CD4-positive, alpha-beta T cell treated with Interleukin-4 for 1 hour (primary cell): ENCODE data around the gene UNKL.
"Not testable (repeated sequence)": the region's sequence is repeated elsewhere in the genome, so short reads cannot be mapped to it uniquely, and the experiment has no call there.

Source experiments
- DNase-seq, 2 donors: peaks; one replicate each; pipeline ENCODE4 v3.0.0-alpha.2; 2020 to 2022

Gene UNKL

DNA sequence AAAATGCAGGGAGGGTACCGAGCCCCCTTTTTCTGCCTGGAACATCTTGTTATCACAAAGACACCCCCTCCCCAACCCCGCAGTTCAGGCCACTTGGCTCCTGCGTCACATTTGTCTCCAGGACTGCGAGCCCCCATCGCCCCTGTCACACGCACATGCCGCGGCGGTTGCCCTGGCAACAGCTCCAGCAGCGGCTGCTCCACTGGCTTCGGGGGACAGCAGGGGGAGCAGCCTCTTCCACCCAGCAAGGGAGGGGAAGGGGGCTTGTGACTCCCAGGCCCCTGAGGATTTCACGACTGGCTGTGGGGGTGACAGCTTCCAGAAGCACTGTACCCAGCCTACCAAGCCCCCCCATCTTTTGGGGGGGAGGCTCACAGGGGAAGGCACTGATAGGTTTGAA is 78.5 kb downstream of the UNKL start:
- no peak for DNase-seq

DNA sequence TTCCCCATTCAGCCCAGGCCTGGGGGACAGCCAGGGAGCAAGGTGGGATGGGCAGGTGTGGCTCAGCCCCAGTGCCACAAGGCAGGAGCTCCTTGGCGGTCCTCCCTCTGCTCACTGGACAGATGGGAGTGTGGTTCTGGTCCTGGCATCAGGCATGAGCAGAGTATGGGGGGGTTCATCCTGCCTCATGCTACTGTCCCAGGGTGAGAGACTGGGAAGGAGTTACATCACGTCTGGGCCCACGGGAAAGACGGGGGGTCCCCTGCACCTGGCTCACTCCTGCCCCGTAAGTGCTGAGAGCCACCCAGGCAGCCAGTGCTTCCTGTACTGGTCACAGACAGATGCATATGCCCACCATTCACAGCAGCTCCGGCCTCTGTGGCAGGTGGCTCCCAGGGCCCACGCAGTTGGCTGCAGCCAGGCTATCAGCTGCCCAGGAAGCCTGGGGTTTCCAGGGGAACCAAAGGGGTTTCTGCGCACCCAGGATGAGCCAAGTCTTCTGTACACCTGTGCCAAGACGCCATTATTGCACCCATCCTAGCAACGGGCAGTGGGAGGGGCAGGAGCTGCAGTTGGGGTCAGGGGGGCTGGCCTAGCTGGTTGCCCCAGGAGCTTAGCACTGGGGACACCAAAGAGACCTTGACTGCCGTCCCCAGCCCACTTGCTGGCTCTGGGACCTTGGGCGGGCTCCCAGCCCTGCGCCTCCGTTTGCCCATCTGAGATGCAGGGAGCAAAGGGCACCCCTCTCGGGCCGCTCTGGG is 79.1 kb downstream of the UNKL start:
- no peak for DNase-seq

DNA sequence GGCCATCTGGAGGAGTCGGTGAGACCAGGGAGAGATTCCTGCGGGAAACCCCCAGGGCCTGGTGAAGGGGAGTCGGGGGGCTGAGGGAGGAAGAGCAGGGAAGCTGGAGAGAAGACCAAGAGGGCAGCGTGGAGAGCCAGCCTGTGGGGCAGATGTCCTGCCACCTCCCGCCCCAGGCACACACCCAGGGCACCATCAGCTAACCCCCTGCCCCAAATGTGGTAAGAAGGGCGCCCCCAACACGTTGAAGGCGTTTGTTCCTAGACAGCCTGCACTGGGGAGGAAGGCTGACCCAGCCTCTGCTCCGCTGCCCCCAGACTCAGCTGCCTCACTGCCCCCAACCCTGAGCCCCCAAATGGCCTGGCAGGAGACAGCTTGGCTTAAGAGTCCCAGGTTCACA is 79.8 kb downstream of the UNKL start:
- DNase-seq: no peak

DNA sequence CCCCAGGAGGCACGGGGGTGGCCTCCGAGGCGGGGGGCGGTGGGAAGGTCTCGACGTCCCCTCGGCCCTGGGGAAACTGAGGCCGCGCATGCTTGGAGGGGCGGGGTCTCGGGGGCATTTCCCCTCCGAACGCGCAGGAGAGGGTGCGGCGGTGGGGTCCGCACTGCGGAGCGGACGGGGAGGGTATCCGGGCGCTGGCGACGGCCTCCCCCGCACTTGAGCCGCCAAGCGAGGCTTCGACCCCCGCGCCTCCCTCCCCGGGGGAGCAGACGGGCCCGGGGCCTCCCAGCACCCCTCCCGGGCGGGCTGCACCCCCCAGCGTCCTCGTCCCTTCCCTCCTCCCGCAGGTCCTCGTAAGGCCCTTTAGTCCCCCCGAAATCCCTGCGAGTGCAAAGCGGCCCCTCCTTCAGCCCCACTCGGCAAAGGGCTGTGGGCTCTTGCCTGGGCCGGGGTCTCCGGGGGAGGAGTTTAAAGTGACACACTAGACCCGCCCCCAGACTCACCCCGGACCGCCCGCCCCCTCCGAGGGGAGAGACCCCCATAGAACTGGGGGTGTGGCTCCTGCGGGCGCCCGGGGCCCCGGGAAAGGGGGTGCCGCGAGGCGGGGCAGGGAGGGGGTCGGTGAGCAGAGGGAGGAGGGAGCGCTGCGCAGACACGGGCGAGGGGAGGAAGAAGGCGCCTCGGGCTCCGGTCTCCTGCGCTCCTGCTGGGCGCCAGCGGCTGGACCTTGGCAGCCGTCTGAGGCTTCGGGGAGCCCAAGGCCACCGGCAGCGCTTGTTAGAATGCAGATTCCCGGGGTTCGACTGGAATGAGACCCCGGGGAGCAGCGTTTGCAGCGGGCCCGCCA is 80.4 kb downstream of the UNKL start:
- DNase-seq: no peak

DNA sequence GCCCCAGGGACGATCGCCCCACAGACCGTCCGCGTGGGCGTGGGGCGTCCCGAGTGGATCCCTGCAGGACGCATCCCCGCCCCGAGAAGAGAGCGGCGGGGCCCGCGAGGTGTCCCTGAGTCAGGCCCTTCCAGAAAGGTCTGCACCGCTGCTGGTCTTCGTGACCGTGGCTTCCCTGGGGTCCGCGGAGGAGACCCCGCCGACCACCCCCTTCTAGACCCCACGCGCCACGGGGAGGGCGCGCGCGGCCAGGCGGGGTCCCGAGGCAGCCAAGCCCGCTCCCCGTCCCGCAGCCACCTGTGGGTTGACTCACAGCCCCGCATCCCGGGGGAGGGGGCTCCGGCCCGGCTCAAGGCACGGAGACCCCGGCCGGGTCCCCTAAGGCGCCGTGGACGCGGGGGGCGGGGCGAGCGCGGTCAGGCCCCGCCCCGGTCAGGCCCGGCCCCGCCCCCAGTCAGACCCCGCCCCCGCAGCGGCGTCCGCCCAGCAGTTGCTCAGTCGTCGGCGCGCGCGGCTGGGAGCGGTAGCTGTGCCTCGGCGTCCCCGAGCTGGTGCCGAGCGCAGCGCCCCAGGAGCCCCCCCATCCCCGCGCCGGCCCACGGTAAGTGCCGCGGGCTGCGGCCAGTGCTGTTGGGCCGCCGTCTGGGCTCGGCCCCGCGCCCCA is 81.2 kb downstream of the UNKL start, which contains the start of gene BAIAP3:
BAIAP3 (plus strand) TSS at position 497 of the 664 bp plus-strand sequence. CDS start 4,905 bp downstream, outside the sequence.
- peak; percentile 39 to 40 for DNase-seq

DNA sequence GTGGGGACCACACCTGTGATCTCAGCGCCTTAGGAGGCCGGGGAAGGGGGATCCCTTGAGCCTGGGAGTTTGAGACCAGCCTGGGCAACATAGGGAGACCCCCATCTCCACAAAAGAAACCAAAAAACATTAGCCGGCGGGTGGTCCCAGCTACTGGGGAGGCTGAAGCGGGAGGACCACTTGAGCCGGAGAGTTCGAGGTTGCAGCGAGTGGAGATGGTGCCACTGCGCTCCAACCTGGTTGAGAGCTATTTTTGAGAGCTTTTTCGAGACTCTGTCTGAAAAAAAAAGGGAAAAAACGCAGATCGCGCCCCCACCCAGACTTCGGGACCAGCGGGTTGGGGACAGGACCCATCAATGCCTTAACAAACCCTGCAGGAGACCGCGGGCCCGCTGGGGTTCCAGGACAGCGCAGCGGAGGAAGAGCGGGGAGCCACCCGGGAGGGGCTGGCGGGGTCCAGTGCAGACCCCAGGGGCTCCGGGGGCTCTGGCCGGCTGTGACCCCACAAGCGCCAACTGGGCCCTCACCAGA is 81.8 kb downstream of the UNKL start:
- no peak for DNase-seq

DNA sequence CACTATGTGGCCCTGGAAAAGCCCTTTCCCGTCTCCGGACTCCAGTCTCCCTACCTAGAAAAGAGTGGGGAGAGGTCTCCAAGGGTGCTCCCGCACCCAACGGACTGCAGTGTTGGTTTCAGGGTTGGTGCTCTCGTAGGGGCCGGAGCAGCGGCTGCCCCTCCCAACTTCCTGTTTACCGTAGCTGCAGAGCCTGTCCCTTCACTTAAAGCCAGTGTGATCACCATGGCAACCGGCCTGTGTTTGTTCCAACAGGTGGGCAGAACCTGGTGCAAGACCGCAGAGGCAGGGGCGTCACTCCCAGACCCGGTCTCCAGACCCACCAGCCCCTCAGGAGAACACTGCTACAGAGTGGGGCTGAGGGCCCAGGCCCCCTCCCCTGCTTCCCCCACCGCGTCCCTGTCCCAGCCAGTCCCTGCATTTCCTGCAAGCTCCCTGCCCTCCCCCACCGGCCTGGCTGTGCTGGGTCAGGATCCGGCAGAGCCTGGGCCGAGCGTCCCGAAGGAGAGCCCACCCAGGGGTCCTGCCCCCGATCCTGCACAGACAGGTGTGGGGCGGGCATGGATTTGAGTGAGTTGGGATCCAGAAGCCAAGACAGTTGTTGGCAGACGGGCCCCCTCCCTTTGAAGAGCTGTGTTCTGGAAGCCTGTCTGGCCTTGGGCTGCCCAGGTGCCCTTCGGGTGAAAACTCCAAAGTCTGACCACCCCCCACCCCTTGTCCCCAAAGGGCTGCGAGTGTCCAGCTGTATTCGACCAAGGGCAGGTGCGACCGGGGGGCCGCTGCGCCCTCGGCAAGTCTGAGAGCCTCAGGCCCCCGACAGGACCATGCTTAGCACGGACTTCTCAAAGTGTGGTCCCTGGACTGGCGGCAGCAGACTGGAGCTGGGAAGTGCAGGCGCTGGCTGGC is 82.5 kb downstream of the UNKL start:
- peak; percentile 73 to 92 for DNase-seq

DNA sequence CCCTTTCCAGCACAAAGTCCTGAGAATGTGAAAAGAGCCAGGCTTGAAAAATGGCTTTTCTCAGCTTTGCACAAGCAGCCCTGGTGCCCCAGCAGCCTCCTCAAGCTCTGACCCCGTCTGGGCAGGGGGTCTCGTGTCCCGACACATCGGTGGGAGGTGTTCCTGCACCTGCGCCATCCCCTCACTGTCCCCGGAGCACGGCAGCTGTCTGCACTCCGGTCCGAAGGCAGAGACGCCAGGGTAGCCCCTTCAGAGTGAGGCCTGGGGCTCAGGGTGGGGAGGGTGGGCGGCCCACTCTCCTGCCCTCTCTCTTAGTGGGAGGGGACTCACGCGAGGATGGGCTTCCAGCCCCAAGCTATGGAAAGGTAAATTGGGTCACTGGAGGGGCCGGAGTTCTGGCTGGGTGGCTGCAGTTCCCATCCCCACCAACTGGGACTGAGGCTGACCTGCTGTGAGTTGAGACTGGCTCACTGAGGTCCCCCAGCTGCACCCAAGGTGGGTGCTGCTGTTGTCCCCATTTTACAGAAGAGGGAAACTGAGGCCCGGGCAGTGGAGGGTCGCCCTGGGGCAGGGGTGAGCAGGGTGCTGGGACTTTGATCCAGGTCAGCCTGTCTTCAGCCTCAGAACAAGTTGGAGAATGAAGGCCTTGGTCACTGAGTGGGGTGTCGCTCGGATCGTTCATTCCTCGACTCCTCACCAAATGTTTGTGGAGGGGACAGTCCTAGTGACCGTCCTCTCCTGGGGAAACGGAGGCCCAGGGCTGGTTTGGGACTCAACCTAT is 83.4 kb downstream of the UNKL start:
- DNase-seq: no peak

DNA sequence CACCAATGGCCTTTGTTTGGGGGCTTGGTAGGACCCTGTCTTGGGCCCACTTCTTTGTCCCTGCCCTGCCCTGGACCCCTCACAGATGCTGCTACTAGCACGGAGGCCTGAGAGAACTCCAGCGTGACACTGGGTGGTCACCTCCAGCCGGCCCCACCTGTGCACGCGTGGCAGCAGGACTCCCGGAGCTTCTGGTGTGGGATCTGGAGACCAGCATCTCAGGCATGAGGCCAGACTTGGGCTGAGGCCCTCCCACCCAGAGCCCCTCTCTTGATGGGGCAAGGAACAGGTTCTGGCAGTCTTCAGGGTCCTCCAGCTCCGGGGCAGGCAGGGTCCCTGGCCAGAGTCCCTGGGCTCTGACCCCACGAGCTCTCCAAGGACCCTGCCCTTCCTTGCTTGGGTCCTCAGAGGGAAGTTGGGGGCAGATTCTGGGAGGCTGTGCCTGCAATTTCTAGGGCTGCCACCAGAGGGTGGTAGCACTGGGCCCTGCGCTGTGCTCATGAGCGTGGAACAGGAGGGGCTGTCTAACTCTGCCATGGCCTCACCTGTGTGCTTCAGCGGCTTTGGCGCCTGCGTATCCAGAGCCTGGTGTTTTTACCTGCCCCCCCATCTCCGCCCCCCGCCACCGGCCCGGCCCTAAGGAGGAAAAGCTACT is 84.1 kb downstream of the UNKL start:
- DNase-seq: no peak

DNA sequence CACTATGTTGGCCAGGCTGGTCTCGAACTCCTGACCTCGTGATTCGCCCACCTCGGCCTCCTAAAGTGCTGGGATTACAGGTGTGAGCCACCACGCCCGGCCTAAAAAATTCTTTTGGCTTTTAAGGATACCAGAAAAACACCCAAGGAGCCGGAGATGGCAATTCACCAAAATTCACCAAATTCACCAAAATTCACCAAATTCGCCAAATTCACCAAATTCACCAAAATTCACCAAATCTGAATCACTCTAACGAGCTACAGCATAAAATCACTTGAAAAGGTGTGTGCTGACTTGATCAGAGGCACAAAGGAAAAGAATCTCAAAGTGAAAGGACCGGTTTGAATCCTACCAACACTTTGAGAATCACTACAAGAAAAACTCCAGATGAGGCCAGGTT is 85.5 kb downstream of the UNKL start:
- not testable (repeated sequence) for DNase-seq

DNA sequence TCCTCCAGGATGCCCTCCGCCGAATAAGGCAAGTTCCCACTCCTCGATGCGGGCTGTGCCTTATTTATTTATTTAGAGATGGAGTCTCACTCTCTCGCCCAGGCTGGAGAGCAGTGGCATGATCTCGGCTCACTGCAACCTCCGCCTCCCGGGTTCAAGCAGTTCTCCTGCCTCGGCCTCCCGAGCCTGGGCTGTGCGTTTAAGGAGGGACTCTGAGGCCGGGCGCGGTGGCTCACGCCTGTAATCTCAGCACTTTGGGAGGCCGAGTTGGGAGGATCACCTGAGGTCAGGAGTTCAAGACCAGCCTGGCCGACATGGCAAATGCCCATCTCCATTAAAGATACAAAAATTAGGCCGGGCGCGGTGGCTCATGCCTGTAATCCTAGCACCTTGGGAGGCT is 86.4 kb downstream of the UNKL start:
- DNase-seq: not testable (repeated sequence)

DNA sequence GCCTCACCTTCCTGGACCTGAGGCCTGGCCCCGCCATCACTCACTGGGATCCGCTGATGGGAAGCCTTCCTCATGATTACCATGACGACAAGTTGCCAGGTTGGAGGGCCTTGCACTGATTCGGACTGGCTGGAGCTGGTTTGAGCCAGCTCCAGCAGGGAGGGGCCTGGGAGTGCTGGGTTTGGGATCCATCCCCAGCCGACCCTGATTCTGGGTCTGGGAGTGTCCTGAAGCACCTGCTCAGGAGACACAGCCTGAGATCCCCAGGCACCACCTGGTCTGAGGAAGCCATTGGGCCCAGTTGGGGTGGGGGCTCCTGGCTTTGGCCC is 86.9 kb downstream of the UNKL start:
- no peak for DNase-seq

DNA sequence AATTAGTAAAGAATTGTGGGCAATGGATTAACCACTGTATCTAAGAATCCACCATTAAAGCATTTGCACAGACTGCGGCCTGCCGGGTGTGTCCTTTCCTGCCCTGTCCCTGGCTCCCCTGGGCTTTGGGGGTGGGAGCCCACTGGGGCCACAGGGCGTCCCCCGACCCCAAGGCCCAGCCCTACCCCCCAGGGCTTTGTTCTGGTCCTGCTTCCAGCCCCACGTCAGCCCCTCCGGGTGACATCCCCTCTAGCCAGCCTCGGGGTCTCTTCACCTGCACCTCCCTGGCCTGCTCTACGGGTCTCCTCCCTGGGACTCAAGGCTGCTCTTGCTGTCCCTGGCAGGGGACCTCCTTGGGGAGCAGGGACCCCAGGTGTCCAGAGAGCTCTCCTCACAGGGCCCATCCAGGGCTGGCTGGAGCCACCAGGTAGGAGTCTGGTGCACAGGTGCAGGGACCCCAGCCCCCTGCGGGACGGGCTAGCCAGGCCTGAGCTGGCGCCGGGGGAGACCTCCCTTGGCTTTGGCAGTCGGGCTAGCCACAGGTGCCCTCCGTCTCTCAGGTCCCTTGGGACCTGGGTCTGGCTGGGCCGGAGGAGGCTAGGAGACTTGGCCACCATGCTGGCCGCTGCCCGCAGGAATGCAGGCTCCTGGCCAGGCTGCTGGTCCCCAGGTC is 87.4 kb downstream of the UNKL start:
- DNase-seq: no peak

DNA sequence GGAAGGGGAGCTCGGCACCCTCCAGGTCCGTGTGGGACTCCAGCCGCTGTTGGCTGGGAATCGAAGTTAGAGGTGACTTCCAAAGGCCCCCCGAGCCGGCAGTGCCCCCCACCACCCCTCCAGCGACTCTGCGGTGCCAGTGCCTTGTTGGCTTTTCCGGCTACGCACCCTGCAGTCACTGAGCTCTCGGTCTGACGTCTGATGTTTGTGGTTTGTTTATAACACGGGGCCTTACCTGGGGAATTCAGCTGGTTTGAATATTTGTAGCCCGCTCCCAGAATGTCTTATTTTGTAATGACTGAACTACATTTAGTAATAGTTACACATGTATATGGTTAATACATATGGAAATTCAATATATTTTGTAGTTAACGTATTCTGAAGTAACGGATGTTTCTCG is 88.1 kb downstream of the UNKL start:
- no peak for DNase-seq

DNA sequence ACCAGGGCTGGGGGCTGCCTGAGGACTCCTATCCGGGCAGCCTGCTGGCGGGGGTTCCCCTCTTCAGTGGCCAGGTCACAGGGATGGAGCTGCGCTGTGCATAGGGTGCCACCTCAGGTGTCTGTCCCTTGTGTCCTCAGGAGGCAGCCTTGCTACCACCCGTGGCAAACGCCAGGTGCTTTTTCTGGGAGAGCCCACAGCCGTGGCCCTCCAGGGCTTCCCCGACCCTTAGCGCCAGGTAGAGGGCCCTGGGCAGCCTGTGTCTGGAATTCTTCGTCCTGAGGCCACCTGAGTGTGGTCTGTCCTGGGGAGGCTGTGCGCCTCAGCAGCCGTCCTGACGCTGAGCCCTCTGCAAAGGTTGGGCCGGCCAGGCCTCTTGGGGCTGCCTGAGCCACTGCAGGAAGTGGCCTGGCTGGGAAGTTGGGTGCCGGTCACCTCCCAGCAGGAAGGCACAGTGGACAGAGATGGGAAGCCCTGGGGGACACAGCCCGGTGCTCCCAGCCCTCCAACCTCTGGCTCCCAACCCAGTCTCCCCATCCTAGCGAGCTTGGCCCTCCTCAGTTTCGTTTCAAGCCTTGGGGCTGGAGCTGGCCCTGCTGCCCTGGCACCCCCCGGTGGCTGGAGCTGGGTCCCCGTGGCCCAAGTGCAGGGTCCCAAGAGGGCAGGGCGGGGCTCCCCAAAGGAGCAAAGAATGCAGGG is 88.7 kb downstream of the UNKL start:
- no peak for DNase-seq

DNA sequence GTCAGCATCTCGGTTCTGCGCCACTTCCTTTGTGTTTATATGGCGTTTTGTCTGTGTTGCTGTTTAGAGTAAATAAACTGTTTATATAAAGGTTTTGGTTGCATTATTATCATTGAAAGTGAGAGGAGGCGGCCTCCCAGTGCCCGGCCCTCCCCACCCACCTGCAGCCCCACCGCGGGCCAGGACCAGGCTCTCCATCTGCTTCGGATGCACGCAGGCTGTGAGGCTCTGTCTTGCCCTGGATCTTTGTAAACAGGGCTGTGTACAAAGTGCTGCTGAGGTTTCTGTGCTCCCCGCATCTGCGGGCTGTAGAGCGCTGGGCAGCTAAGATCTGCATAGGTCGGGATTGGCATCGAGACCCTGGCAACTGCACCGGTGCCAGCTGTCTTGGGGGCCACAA is 89.2 kb downstream of the UNKL start:
- DNase-seq: no peak

DNA sequence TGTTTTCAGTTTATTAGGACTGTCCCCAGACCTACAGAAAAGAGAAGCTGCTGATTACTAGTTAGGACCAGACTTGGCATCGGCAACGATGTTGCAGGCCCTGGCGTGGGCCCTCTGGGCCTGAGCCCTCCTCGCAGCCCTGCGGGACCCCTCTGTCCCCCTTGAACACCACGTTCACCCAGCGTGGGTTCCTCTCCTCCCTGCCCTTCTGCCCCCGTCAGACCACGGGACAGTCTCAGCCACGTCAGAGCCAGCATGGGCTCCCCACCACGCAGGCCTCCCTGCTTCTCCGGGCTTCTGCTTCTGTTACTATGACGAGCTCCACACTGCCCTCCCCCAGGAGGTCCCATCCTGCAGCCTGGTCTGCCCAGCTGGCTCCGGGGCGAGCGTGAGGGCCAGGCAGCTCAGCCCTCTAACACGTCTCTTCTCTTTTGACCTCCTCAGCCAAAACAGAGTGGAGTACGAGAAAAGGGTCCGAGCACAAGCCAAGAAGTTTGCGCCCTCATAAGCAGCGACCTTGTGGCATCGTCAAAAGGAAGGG is 90.1 kb downstream of the UNKL start:
- no peak for DNase-seq

DNA sequence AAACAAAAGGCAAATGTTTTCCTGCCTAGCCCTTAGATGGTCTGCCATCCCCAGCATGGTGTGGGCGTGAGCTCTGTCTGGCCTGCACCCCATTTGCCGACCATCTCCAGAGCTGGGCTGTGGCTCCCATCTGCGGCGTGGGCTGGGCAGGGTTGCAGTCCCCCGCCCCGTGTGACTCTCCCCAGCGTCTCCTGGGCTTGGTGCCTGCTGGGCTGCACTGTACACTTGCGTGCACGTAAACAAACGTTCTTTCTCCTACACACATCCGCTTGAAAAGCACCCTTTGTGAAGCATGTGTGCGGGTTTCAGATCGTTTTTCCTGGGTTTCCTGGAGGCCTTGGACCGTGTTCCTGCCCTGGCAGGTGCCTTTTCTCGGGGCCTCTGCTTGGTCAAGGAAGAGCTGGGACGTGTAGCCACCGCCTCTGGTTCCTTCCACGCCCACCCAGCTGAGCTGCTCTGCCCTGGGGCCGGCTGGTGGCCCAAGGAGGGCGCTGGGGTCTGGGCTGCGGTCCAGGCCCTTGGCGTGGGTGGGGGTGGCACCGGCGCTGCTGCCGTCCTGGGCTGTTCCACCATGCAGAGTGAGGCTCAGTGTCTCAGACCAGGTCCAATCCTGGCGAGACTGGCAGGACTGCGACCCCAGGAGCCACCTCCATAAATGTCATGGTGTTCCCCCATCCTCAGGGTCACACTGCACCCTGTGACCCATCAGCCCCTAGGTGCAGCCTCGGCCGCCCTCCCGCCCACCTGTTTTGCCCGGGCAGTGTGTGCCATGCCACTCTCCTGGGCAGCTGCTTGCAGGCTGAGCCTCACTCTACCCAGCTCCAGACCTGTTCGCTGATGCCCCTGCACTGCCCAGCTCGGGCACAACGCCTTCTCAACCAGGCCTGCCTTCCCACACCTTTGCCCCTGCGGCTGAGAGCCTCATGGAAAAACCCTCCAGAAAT is 90.9 kb downstream of the UNKL start:
- DNase-seq: no peak
